ENCODE data around the gene NDST1. TPM values are rescaled to one million over a fixed set of nuclear protein-coding genes. Genes with fewer than 3 reads are reported as not detected.

NDST1 gene
- total and polyA plus RNA-seq, 12 donors, result 14.8 to 86.1 (median 58.5) TPM

GRCh38 chr5:150503386-150503785 is 4.5 kb upstream of the NDST1 start:
- intact Hi-C loops (cut with DNase I), result loop anchor here in 1 of 10 donors (5.0 kb wide), 1 partner anchor 36 kb away; no protein-coding TSS in a partner anchor
- DNase-seq (no peak), ATAC-seq (peak in 1 of 8 donors; percentile 3)
- 81 to 84% methylated on average over 4 of the region's 4 CpGs for WGBS, 2 donors
- Histone ChIP-seq H3K4me3 (no peak overlapping the region), H3K27me3 (no peaks in the 10 kb centered on the region), H3K9me3 (no peaks in the 10 kb centered on the region), H3K4me1 (peaks cover 63 to 100% (median 100%) of the 10 kb centered on the region in 9 donors), H3K27ac (peak overlapping the region; percentile 59 to 93 (median 85)), H3K36me3 (peaks cover 0 to 26% (median 0%) of the 10 kb centered on the region in 9 donors)
- no peak for TF ChIP-seq CTCF (IDR thresholded peaks at IDR 0.05)

DNA sequence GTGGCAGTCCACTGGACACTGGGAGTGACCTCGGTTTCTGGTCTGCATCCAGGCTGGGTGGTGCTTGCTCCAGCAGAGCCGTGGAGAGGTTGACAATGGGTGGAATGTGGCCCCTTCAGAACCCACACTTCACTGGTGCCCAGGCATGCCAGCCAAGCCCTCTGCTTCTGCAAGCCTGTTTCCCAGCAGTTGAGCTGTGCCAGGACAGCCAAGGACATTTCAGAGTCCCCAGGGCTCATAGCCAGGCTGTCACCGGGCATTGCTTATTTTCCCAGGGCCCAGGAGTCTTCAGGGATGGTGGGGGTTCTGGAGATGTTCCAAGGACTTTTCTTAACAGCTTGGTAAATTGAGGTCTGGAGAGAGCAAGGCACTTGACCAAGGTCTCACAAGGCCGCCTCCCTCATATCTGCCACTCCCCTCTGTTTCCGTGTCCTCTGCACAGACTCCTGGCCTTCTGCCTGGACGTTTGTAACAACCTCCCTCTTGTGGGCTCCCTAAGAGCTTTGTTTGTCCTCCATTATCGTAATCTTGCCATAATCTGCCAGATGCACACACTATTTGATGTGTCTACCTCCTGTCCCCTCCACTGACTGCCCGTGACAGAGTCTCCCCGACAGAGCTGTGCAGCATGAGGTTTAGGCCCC is 3.8 kb upstream of the NDST1 start:
- peak; percentile 57 to 75 (median 67) for ATAC-seq
- peak; percentile 60 to 70 for DNase-seq
- peak in 4 of 9 donors; percentile 12 to 34 (median 18) for TF ChIP-seq CTCF (IDR thresholded peaks at IDR 0.05)
- Histone ChIP-seq H3K36me3 (peaks cover 0 to 20% (median 0%) of the 10 kb centered on the region in 9 donors), H3K9me3 (no peaks in the 10 kb centered on the region), H3K4me1 (peaks cover 62 to 100% (median 100%) of the 10 kb centered on the region in 9 donors), H3K27me3 (no peaks in the 10 kb centered on the region), H3K27ac (peak overlapping the region; percentile 59 to 93 (median 85)), H3K4me3 (no peak overlapping the region)
- WGBS, 2 donors, result 13 to 14% methylated on average over 9 of the region's 9 CpGs
- intact Hi-C loops (cut with DNase I), result loop anchor here in 1 of 10 donors (2.0 to 5.0 kb wide), 2 partner anchors 17 to 37 kb away; no protein-coding TSS in a partner anchor

DNA sequence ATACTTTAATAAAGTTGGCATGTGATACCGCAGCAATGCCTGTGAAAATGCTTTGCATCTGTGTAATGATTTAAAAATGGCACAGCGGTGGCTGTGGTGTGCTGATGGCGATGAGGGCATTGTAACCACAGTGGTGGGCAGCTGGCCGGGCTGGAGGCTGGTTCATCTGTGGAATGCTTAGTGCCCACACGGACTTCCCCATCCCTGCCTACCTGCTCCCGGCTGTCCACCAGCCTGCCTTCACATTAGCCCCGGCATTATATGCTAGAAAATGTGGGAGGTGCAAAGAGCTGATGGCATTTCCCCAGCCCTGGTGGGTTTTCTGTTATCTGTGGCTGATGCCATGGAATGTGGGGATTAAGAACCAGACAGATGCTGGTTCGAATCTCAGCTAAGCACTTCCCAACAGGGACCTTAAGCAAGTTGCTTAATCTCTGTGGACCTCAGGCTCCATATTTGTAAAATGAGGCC is 2.9 kb upstream of the NDST1 start:
- H3K4me1 ChIP-seq, result peaks cover 59 to 100% (median 100%) of the 10 kb centered on the region in 9 donors

More for the DNA sequence above, 2.9 kb upstream of the NDST1 start:
- no peaks in the 10 kb centered on the region for H3K27me3 ChIP-seq
- no peaks in the 10 kb centered on the region for H3K9me3 ChIP-seq
- intact Hi-C loops (cut with DNase I), result loop anchor here in 1 of 10 donors (2.0 kb wide), 1 partner anchor 18 kb away; no protein-coding TSS in a partner anchor
- DNase-seq (no peak), ATAC-seq (peak in 5 of 8 donors; percentile 24 to 65 (median 51))
- WGBS, 2 donors, result 40 to 59% methylated on average over 8 of the region's 8 CpGs
- peaks cover 0 to 12% (median 0%) of the 10 kb centered on the region in 9 donors for H3K36me3 ChIP-seq
- peak overlapping the region; percentile 59 to 93 (median 85) for H3K27ac ChIP-seq
- no peak overlapping the region for H3K4me3 ChIP-seq
- no peak for TF ChIP-seq CTCF (IDR thresholded peaks at IDR 0.05)

All from heart right ventricle (tissue), 16 donors.